Loucy (cell line): ENCODE data around the gene CMTM8.

ENCODE experiments used
- H2AFZ ChIP-seq: fragments of 200-600 bp; sonication (generic); 2 replicates; pipeline ENCODE4 v1.6.0; 2016; ENCODE audit warnings: antibody characterized with exemption, mild to moderate bottlenecking, low read length, moderate library complexity
- H3F3A ChIP-seq: fragments of 200-600 bp; 2 replicates; pipeline ENCODE4 v1.6.0; 2016; ENCODE audit warnings: antibody characterized with exemption, low read depth, mild to moderate bottlenecking
- H3K27me3 ChIP-seq: fragments of 200-600 bp; sonication (generic); 2 replicates; pipeline ENCODE4 v1.6.1; 2014; ENCODE audit warnings: low read length, mild to moderate bottlenecking; ENCODE audit not compliant: insufficient read depth, poor library complexity, severe bottlenecking
- H3K36me3 ChIP-seq: fragments of 200-600 bp; sonication (generic); 2 replicates; pipeline ENCODE4 v1.6.1; 2016; ENCODE audit warnings: low read length; ENCODE audit not compliant: insufficient read depth
- H3K4me1 ChIP-seq: fragments of 200-600 bp; sonication (generic); 2 replicates; pipeline ENCODE4 v1.5.1; 2014; ENCODE audit warnings: low read length, mild to moderate bottlenecking; ENCODE audit not compliant: insufficient read depth, poor library complexity, severe bottlenecking
- H3K4me2 ChIP-seq: fragments of 200-600 bp; sonication (generic); 2 replicates; pipeline ENCODE4 v1.6.0; 2014; ENCODE audit warnings: antibody characterized with exemption, low read length, low read depth, mild to moderate bottlenecking; ENCODE audit not compliant: poor library complexity, severe bottlenecking
- H3K4me3 ChIP-seq: fragments of 200-600 bp; sonication (generic); 2 replicates; pipeline ENCODE4 v1.5.1; 2014; ENCODE audit warnings: low read length, mild to moderate bottlenecking, mixed read lengths; ENCODE audit not compliant: poor library complexity, severe bottlenecking
- H3K79me2 ChIP-seq: fragments of 200-600 bp; sonication (generic); 2 replicates; pipeline ENCODE4 v1.6.1; 2014; ENCODE audit warnings: low read length; ENCODE audit not compliant: insufficient read depth
- H3K9ac ChIP-seq: fragments of 200-600 bp; sonication (generic); 2 replicates; pipeline ENCODE4 v1.6.0; 2014; ENCODE audit warnings: mild to moderate bottlenecking, low read depth, low read length, moderate library complexity; ENCODE audit not compliant: poor library complexity, severe bottlenecking
- H3K9me2 ChIP-seq: fragments of 200-600 bp; sonication (generic); replicated peaks from 2 replicates; pipeline ENCODE4 v1.6.1; 2016; ENCODE audit warnings: low read depth, low read length, mixed read lengths
- H3K9me3 ChIP-seq: fragments of 200-600 bp; sonication (generic); 2 replicates; pipeline ENCODE4 v1.6.1; 2014; ENCODE audit warnings: mild to moderate bottlenecking, antibody characterized with exemption, low read length, low read depth; ENCODE audit not compliant: insufficient read depth
- H4K20me1 ChIP-seq: fragments of 200-600 bp; sonication (generic); 2 replicates; pipeline ENCODE4 v1.6.0; 2014; ENCODE audit warnings: antibody characterized with exemption, low read length, mild to moderate bottlenecking; ENCODE audit not compliant: insufficient read depth, poor library complexity, severe bottlenecking
- CTCF ChIP-seq: fragments of 200-600 bp; sonication (generic); conservative IDR thresholded peaks from 2 replicates; pipeline ENCODE4 v1.5.1; 2014; ENCODE audit warnings: mild to moderate bottlenecking, antibody characterized with exemption, low read length
- EZH2phosphoT487 ChIP-seq: fragments of 200-600 bp; IDR thresholded peaks from 2 replicates; pipeline ENCODE4 v1.6.1; 2018; ENCODE audit warnings: antibody characterized with exemption, mild to moderate bottlenecking, moderate library complexity, borderline replicate concordance

CMTM8 gene

DNA sequence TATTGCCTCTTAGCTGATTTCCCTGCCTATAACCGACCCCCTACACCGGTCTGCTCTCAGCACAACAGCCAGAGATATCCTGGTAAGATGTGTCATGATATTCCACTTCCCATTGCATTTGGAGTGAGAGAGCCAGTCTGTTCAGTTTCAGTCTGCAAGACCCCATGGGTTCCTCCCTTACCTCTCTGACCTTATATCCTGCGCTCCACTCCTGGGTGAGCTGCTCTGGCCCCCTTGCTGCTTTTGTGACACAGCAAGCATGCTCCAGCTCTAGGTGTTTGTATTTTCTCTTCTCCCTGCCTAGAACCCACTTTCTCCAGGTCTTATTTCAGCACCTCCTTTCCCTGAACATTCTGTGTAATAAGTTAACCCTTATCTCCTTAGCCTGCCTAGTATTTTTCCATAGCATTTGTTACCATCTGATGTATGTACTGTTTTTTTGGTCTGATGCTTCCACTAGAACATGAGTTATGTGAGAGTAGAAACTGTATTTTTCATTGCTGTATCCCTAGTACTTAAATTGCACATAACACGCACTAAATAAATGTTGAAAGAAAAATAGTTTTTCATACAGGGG, 44.2 kb downstream of the CMTM8 start:
- H3K27me3 ChIP-seq, result no peaks in the 10 kb centered on the region
- no peak for TF ChIP-seq CTCF
- TF ChIP-seq EZH2phosphoT487, result no peak
- no peaks in the 10 kb centered on the region for H3K36me3 ChIP-seq
- no peaks in the 10 kb centered on the region for H3F3A ChIP-seq
- no peaks in the 10 kb centered on the region for H4K20me1 ChIP-seq
- H3K4me3 ChIP-seq, result no peak overlapping the region
- H3K4me1 ChIP-seq, result no peaks in the 10 kb centered on the region
- H3K9me3 ChIP-seq, result no peaks in the 10 kb centered on the region
- no peak overlapping the region for H3K4me2 ChIP-seq
- H3K79me2 ChIP-seq, result no peaks in the 10 kb centered on the region
- H2AFZ ChIP-seq, result no peak overlapping the region
- no peaks in the 10 kb centered on the region for H3K9me2 ChIP-seq
- no peak overlapping the region for H3K9ac ChIP-seq

GRCh38 chr3:32283304-32283703, 44.8 kb downstream of the CMTM8 start:
- no peak overlapping the region for H3K4me2 ChIP-seq
- no peak overlapping the region for H3K4me3 ChIP-seq
- no peaks in the 10 kb centered on the region for H3K9me2 ChIP-seq
- no peaks in the 10 kb centered on the region for H3K36me3 ChIP-seq
- H3K9ac ChIP-seq, result no peak overlapping the region
- no peaks in the 10 kb centered on the region for H3K27me3 ChIP-seq
- no peaks in the 10 kb centered on the region for H3K79me2 ChIP-seq
- no peaks in the 10 kb centered on the region for H3K4me1 ChIP-seq
- H3F3A ChIP-seq, result no peaks in the 10 kb centered on the region
- H4K20me1 ChIP-seq, result no peaks in the 10 kb centered on the region
- H3K9me3 ChIP-seq, result no peaks in the 10 kb centered on the region
- H2AFZ ChIP-seq, result no peak overlapping the region
- no peak for TF ChIP-seq EZH2phosphoT487
- no peak for TF ChIP-seq CTCF

DNA sequence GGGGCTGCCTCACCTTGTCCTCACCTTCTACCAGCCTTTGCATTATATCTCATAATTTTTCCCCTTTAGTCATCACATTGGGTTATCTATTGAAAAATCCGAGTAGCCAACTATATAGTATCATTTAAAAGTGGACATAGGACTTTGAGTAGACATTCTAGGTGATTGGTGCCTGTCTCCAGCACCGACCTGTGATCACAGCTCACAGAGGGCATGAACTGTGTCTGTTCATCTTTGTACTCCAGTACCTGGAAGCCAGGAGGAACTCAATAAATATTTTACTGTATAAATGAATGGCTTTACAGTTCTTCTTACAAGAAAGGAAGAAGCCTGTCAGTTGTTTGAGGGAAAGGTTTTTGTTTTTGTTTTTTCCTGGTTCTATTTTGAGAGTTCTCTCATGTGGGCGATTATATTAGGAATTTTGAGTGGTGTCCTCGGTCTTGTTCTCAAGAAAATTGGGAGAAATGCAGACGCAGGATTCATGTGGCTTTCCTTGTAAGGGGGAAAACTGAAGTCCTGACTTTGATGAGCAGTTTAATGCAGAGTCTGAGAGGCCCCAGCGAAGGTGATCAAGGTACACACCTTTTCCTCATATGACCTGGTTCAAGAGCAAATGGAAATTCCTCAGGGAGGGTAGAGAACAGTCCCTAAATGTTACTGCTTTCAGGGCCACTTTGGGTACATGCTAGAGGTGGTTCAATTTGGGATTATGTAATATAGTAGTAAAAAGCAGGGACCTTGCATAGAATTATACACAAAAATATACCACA, 46.1 kb downstream of the CMTM8 start:
- no peaks in the 10 kb centered on the region for H3K27me3 ChIP-seq
- H3K4me3 ChIP-seq, result no peak overlapping the region
- no peak overlapping the region for H2AFZ ChIP-seq
- no peak overlapping the region for H3K9ac ChIP-seq
- H3K79me2 ChIP-seq, result no peaks in the 10 kb centered on the region
- peaks cover 11% of the 10 kb centered on the region for H3K4me1 ChIP-seq
- H4K20me1 ChIP-seq, result no peaks in the 10 kb centered on the region
- no peaks in the 10 kb centered on the region for H3K36me3 ChIP-seq
- no peak overlapping the region for H3K4me2 ChIP-seq
- TF ChIP-seq EZH2phosphoT487 (no peak), CTCF (no peak)
- H3K9me2 ChIP-seq, result no peaks in the 10 kb centered on the region
- H3K9me3 ChIP-seq, result no peaks in the 10 kb centered on the region
- no peaks in the 10 kb centered on the region for H3F3A ChIP-seq
